Astrocyte (in vitro differentiated cells and primary cell): Measurements from ENCODE around the gene KCNC1.

Experiments used
- EZH2 ChIP-seq: IDR thresholded peaks from 2 replicates; pipeline ENCODE4 v1.6.1; 2012; ENCODE audit warnings: mild to moderate bottlenecking, low read length, inconsistent platforms; ENCODE audit not compliant: insufficient read depth
- TF ChIP-seq, protein P1 (sequence below): IDR thresholded peaks from 2 replicates; pipeline ENCODE4 v1.5.1; 2011; ENCODE audit warnings: low read depth, mild to moderate bottlenecking, inconsistent platforms, low read length, moderate library complexity; ENCODE audit not compliant: insufficient read depth

DNA sequence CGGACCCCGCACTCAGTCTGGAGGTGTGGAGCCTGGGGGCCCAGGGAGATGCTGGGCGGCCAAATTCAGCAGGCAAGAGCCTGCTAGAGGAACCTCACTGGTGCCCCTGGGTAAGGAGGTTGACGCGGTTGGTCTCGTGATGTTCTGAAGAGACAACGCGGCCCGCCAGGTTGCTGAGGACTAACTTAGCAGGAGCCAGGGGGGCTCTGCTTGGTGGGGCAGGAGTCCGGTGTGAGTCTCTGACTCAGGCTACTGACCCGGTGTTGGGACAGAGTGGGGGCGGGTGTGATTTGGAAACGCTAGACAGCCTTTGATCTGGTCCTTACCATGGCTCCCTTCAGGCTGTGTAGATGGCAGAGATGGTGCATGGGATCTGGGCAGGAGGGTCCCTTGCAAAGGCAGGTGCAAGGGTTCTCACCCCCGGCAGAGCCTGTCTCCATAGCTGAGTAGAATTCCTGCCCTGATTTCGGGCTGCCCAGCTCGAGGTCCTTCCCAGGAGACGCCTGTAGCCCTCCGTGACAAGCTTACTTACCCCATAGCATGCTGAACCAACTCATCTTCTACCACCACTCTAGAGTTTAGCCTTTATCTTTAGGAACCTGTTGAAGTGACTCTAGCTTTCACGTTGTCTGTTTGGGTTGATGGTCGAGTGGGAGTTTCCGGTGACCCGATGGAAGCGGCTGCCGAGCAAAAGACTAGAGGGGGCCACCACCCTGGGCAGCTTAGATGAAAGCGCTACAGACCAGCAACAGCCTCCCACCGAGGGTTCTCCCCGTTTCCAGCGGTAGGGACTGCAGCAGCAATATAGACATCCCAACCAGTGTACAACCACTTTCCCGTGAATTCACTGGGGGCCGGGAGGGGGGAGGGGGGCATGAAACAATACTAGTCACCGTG is 38.4 kb downstream of the KCNC1 start:
- TF ChIP-seq, protein P1, sequence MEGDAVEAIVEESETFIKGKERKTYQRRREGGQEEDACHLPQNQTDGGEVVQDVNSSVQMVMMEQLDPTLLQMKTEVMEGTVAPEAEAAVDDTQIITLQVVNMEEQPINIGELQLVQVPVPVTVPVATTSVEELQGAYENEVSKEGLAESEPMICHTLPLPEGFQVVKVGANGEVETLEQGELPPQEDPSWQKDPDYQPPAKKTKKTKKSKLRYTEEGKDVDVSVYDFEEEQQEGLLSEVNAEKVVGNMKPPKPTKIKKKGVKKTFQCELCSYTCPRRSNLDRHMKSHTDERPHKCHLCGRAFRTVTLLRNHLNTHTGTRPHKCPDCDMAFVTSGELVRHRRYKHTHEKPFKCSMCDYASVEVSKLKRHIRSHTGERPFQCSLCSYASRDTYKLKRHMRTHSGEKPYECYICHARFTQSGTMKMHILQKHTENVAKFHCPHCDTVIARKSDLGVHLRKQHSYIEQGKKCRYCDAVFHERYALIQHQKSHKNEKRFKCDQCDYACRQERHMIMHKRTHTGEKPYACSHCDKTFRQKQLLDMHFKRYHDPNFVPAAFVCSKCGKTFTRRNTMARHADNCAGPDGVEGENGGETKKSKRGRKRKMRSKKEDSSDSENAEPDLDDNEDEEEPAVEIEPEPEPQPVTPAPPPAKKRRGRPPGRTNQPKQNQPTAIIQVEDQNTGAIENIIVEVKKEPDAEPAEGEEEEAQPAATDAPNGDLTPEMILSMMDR, result no peak
- no peak for TF ChIP-seq EZH2
